SIG-M5 treated with dmso at 0.1 percent for 504 hours (cell line): ENCODE results near the gene ITIH2.

Source experiments
- DNase-seq: peaks from one replicate; lab custom pipeline; 2025; ENCODE audit not compliant: unreplicated experiment; lab: John Stamatoyannopoulos, UW

ITIH2 gene

DNA sequence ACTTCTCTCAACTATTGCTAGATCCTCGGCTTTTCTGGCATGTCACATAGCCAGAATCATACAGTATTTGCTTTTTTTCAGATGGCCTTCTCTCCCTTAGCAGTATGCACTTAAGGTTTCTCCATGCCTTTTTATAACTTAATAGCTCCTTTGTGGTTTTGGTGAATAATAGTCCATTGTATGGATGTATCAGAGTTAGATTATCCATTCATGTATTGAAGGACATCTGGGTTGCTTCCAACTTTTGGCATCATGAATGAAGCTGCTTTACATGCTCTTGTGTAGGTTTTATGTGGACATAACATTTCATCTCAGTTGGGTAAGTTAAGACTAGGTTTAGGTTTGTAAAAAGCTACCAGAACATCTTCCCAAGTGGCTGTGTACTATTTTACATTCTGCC lies 89.4 kb downstream of the ITIH2 start:
- DNase-seq, result no peak

DNA sequence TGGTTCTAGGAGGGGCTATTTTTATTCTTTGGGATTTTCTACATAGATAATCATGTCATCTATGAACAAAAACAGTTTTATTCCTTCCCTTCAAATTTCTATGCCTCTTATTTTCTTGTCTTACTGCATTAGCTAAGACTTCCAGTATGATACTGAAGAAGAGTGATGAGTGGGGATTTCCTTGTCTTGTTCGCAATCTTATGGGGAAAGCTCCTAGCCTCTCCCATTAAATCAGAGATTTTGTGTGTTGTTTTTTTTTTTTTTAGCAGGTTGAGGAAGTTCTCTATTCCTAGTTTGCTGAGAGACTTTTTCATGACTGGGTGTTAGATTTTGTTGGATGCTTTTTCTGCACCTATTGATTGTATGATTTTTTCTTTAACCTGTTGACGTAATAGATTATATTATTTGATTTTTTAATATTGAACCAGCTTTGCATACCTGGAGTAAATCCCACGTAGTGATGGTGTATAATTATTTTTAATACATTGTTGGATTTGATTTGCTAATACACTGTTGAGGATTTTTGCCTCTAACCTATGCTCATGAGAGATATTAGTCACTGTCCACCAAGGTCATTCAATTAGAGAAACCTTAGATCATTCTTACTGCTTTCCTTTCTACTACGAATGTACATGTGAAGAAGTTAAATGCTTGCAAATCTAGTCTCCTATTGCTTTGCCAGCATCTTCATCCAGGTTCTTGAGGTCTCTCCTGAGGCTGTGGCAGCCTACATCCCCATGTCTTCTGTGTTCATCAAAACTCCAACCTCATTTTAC lies 91.3 kb downstream of the ITIH2 start:
- no peak for DNase-seq

- no peak for DNase-seq
Observed at GRCh38 chr10:7795605-7796004, 92.5 kb downstream of the ITIH2 start.

DNA sequence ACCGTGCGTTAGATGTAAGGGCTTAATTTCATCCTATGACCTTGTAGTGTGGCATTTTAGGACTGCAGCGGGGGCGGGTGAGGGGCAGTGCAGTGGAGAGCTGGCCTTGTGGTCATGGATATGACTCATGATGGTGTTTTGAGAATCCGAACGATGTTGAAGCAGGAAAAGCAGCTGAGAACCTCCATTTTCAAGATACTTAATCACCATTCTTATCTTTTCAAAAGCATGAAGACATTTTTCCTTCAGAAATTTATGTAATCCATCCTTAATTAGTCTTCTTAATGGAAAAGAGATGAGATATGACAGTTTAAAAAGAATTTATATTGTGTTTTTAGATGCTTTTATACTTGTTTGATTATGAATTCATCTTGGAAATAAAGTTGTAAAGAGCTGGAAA lies 94.5 kb downstream of the ITIH2 start:
- DNase-seq, result no peak
